ENCODE results near the gene TBC1D5.
"Not testable (repeated sequence)": the region's sequence is repeated elsewhere in the genome, so short reads cannot be mapped to it uniquely, and the experiment has no call there.

The TBC1D5 gene

GRCh38 chr3:17740721-17741141 lies 1.7 kb downstream of the TBC1D5 start:
- TF ChIP-seq, protein P1, sequence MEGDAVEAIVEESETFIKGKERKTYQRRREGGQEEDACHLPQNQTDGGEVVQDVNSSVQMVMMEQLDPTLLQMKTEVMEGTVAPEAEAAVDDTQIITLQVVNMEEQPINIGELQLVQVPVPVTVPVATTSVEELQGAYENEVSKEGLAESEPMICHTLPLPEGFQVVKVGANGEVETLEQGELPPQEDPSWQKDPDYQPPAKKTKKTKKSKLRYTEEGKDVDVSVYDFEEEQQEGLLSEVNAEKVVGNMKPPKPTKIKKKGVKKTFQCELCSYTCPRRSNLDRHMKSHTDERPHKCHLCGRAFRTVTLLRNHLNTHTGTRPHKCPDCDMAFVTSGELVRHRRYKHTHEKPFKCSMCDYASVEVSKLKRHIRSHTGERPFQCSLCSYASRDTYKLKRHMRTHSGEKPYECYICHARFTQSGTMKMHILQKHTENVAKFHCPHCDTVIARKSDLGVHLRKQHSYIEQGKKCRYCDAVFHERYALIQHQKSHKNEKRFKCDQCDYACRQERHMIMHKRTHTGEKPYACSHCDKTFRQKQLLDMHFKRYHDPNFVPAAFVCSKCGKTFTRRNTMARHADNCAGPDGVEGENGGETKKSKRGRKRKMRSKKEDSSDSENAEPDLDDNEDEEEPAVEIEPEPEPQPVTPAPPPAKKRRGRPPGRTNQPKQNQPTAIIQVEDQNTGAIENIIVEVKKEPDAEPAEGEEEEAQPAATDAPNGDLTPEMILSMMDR (conservative IDR thresholded peaks at IDR 0.05; ENCODE audit: low read length): no peak
- H3K4me3 ChIP-seq (ENCODE audit: low read length): peak overlapping the region; percentile 74
- peak; percentile 15 for DNase-seq (ENCODE audit: low read depth)

DNA sequence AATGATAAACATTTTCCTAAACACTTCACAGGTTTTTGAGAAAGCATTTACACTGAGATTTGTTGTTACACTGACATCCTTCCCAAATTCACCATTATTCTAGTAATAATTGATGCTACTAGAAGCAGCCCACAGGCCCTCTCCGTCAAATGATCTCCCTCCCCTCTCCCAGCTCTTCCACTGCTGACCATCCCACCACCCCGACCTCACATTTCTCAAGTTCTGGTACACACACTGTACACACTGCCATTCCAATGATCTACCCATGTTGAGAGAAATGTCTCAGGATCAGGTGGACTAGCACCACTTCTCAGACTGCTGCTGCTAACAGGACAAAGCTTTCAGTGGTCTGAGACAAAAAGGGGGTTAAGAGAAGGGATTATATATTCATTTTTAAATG lies 3.5 kb downstream of the TBC1D5 start:
- DNase-seq (ENCODE audit: low read depth): no peak
- H3K4me3 ChIP-seq (ENCODE audit: low read length): no peak overlapping the region
- TF ChIP-seq, protein P1 (conservative IDR thresholded peaks at IDR 0.05; ENCODE audit: low read length): no peak

- TF ChIP-seq, protein P1 (conservative IDR thresholded peaks at IDR 0.05; ENCODE audit: low read length): no peak
- no peak overlapping the region for H3K4me3 ChIP-seq (ENCODE audit: low read length)
These were observed 4.2 kb downstream of the TBC1D5 start for GRCh38 chr3:17738219-17738618.

DNA sequence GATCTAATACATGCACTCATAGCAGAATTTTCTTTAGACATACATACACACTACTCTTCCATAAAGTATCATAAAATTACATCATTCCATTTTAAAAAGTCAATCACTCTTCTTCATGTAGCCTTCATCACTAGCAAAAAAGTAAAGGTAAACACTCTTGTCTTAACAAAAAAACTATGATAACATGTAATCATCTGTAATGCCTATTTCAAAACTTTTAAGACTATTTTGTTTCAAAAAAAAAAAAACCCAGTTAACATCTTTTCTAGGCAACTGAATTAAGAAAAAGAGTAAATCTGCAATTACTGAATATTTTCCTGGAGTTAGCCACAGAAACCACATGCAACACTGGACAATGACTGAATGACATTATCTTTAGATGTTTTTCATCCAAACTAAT lies 4.8 kb downstream of the TBC1D5 start:
- TF ChIP-seq, protein P1 (conservative IDR thresholded peaks at IDR 0.05; ENCODE audit: low read length): no peak
- no peak for DNase-seq (ENCODE audit: low read depth)
- no peak overlapping the region for H3K4me3 ChIP-seq (ENCODE audit: low read length)

More at GRCh38 chr3:17738219-17738618, 4.2 kb downstream of the TBC1D5 start:
- no peak for DNase-seq (ENCODE audit: low read depth)

DNA sequence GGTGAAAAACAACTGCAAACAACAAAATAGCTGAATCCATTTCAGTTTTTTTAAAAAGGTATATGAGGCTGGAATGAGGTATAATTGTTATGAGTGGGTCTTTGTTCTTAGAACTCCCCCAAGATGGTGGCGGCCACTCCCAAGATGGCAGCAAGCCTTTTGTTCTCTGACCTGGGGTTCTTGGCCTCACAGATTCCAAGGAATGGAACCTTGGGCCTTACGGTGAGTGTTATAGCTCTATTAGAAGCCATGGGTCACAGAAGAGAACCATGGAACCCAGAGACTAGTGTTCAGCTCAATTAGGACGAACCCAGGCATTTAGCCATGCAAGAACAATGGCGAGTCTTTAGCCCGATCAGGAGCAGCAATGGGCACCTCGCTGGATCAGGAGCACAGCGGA lies 7.1 kb downstream of the TBC1D5 start:
- DNase-seq (ENCODE audit: low read depth); H3K4me3 ChIP-seq (ENCODE audit: low read length): not testable (repeated sequence)

DNA sequence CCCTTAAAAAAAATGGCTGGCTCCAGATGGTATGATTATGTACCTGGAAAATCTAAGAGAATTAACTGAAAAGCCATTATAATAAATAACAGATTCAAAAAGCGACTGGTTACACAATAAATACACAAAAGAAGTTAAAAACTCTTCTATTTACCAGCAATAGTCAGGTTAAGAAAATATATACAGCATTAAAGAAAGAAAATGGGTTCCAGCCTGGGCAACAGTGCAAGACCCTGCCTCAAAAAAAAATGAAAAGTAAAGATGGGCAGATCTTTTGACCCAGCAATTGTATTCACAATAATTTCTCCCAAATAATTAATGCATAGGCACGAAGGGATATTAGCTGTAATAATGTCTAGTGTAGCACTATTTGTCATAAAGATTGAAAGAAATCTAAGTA lies 8.7 kb downstream of the TBC1D5 start:
- TF ChIP-seq, protein P1 (conservative IDR thresholded peaks at IDR 0.05; ENCODE audit: low read length): no peak
- no peak overlapping the region for H3K4me3 ChIP-seq (ENCODE audit: low read length)
- no peak for DNase-seq (ENCODE audit: low read depth)

DNA sequence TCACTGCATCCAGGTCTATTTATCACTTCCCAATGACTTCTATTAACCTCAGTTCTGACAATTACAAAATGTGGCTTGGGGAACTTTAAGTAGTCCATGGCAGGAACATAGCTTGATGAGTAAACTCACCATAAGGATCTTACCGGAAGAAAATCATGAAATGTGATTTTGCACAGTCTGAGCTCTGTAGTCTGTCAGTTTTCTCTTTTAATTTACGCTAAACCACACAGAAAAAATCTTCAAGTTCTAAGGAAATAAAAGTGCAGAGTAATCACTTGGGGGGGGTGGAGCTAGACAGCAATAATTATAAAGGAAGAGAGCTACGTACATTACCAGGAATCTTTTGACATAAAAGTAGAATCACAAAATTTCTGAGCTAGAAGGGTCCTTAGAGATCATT lies 9.2 kb downstream of the TBC1D5 start:
- no peak for DNase-seq (ENCODE audit: low read depth)
- TF ChIP-seq, protein P1 (conservative IDR thresholded peaks at IDR 0.05; ENCODE audit: low read length): no peak
- no peak overlapping the region for H3K4me3 ChIP-seq (ENCODE audit: low read length)

All from AG10803 (cell line).